NCI-H774 (cell line): ENCODE measurements around the gene ST6GALNAC6.

Source experiments
- DNase-seq: peaks from one replicate; lab custom pipeline; 2025; lab: John Stamatoyannopoulos, UW

ST6GALNAC6 gene

GRCh38 chr9:127916720-127917581 is 17.5 kb upstream of the ST6GALNAC6 start, which contains the start of gene ST6GALNAC4:
Gene ST6GALNAC4 (minus strand): TSS chr9:127917041. CDS start chr9:127916419, 622 bp downstream.
- peak; percentile 91 for DNase-seq

GRCh38 chr9:127915801-127916719 is 16.7 kb upstream of the ST6GALNAC6 start:
- peak; percentile 39 for DNase-seq

DNA sequence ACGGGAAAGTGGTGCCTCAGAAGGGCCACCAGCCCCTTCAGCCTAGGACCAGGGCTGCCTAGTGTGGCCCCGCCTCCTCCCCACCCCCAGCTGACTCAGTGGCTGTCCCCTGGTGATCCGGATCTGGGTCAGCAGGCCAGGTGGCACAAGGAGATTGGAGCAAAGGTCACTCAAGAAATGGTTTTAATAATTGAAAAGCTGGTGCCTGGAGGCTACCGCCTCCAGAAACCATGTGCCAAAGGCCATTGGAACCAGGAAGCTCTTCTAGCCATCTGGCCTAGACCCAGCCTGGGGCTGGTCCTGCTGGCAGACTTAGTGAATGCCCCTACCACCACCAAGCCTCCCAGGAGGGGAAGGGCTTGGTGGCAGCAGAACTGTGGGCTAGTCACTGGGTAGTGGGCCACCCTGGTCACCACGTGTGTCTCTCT is 15.9 kb upstream of the ST6GALNAC6 start:
- no peak for DNase-seq

DNA sequence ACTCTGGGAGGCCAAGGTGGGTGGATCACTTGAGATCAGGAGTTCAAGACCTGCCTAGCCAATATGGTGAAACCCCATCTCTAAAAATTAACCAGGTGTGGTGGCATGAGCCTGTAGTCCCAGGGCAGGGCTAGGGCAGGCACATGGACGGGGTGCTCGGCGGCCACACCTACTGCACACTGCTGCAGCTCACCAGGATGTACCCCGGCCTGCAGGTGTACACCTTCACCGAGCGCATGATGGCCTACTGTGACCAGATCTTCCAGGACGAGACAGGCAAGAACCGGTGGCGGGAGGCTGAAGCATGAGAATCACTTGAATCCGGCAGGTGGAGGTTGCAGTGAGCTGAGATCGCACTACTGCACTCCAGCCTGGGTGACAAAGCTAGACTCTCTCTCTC is 14.3 kb upstream of the ST6GALNAC6 start:
- DNase-seq, result no peak

DNA sequence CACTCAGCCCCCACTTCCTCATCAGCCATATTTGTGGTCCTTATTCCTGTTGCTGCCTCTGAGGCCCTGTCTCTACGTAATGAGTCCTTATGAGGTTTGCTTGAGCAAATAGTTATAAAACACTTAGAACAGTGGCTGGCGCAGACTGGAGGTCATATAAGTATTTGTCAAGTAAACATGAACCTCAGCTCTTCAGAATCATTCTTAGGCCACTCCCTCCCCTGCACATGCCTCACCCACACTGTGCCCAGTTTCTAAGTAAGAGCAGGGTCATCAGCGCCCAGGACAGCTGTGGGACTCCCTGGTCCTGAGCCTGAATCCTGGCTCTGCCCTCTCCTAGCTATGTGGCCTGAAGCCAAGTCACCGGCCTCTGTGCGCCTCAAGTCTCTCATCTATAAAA is 13.5 kb upstream of the ST6GALNAC6 start:
- DNase-seq, result peak; percentile 62

DNA sequence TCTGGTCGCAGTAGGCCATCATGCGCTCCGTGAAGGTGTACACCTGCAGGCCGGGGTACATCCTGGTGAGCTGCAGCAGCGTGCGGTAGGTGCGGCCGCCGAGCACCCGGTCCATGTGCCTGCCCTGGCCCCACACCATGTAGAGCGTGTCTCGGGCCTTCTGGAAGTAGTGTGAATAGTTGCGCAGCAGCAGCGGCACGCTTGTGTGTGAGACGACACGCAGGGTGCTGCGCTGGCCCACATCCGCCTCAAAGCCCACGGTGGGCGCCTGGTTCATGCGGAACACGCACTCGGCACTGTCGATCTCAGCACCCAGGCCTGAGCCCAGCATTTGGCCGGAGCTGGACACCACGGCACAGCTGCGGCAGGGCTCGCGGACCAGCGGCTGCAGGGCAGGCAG is 12.9 kb upstream of the ST6GALNAC6 start:
- DNase-seq, result no peak

- DNase-seq, result no peak
Measured at GRCh38 chr9:127910613-127911205, 11.3 kb upstream of the ST6GALNAC6 start.

GRCh38 chr9:127909839-127910273 is 10.5 kb upstream of the ST6GALNAC6 start:
- DNase-seq, result no peak

DNA sequence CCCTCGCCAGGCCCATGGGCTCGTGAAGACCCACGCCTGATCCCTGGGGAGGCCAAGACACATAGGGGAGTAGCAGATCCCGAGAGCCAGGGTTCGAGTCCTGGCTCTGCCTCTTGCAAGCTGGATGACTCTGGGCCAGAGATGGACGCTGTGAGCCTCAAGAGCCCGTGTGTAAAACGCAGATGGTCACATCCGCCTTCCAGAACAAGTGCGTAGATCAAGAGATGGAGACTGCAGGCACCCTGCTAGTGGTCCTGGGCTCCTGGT is 9.2 kb upstream of the ST6GALNAC6 start:
- no peak for DNase-seq

DNA sequence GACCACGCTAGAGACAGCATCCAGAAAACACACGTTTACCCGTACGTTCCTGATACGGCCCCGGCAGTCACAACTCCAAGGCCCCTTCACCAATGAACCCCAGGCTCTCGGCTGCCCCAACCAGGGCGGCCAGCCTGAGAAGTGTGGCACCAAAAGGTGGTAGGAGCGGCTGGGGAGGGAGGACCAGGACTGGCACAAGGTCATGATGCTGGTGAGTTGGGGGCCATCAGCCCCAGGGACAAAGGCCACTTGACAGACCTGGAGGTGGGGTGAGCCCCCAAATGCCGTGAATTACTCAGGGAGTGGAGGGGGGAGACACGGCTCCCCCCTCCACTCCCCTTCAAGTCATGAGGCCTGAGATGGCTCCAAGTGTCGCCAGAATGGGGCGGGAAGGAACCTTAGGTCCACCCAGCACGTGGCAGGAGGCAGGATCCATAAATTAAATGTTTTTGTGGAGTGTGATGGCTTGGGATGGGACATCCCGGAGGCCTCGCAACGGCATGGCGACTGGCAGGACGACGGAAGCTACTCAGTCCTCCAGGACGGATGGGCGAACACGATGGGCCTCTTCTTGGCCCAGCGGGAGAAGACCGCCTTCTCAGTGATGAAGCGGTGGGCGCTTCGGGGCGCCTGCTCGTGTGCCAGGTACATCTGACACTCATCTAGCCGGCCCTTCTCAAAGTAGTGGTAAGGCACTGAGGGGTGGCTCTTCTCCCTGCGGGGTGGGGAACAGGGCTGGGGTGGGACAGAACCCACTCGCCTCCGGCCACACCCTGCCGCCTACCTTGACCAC is 8.7 kb upstream of the ST6GALNAC6 start:
- no peak for DNase-seq

DNA sequence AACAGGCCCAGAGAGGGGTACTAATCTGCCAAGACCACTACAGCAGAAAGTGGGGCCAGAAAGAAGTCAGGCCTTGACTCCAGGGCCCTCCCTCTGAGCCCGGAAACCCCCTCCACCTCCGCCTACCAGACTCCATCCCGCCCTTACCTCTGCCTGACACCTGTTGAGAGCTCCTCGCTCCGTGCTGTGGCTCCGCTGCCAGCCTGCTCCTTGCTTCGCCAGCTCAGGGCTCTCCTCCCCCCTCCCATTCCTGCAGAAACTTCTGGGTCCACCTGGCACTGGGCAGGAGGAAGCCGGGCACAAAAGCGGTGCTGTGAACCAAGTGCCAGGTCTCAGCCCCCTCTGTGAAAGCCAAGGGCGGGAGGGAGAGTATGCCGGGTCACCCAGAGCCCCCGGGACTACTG is 6.4 kb upstream of the ST6GALNAC6 start:
- DNase-seq, result no peak

- DNase-seq, result no peak
Measured at GRCh38 chr9:127905004-127905728, 5.8 kb upstream of the ST6GALNAC6 start.

GRCh38 chr9:127904561-127905003 is 5.2 kb upstream of the ST6GALNAC6 start:
- DNase-seq, result no peak

DNA sequence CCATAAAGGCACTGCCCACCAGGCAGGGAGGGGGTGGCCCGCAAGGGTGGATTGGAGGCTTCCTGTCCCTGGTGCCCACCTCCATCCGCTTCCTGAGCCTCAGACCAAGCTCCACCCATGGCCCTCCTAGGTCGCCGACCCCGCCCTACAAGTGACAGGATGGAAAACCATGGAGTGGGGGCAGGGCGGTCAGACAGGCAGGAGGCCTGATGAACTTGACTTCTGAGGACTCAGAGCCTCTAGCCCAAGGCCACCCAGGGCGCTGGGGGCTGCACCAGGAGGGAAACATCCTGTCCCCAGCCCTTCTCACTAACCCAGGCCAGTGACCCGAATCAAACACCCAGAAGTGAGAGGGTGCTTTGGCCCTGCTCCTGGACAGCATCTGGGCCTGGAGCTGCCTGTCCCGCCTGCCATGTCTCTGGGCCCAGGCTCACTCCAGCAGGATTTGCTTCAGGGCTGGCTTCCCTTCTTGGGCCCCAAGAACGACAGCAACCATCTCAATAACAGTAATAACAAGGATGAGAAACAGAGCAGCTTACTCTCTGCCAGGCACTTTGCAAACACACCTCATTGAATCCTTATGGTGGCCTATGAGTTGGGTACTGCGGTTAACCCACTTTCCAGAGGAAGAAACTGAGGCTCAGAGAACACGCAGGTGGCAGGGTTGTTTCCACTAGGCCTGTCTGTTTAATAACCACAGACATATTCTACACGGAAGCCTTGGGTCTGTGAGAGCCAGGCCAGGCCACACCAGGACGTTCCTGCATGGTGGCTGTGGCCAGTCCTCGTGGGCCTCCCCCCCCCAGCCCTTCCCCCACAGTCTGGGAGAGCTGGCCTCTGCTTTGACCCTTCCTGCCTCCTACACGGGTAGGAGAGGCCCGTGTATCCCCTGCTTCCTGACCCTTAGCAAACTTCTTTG is 4.4 kb upstream of the ST6GALNAC6 start:
- DNase-seq, result no peak

- no peak for DNase-seq
Measured at GRCh38 chr9:127898433-127899127, 823 bp downstream of the ST6GALNAC6 start.

DNA sequence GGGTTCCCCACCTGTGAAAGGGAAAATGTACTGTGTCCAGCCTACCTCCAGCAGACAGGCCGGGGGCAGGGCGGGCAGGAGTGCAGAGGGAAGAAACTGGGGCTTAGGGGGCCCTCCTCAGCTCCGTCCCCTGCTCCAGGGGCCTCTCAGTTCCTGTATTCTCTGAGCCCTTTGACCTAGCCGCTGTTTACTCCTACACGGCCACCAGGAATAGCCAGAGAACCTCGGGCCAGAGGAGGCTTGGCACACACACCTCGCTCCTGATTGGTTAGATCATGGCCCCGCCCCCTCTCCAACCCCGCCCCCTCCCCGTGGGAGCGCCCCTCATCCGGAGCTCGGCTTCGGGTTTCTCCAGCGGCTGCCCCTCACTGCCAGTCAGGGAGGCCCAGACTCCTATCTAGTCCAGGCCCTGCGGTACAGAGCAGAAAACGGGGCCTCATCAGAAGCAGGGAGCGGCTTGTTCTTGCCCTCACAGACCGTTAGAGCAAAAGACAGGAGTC is 2.2 kb downstream of the ST6GALNAC6 start:
- no peak for DNase-seq

DNA sequence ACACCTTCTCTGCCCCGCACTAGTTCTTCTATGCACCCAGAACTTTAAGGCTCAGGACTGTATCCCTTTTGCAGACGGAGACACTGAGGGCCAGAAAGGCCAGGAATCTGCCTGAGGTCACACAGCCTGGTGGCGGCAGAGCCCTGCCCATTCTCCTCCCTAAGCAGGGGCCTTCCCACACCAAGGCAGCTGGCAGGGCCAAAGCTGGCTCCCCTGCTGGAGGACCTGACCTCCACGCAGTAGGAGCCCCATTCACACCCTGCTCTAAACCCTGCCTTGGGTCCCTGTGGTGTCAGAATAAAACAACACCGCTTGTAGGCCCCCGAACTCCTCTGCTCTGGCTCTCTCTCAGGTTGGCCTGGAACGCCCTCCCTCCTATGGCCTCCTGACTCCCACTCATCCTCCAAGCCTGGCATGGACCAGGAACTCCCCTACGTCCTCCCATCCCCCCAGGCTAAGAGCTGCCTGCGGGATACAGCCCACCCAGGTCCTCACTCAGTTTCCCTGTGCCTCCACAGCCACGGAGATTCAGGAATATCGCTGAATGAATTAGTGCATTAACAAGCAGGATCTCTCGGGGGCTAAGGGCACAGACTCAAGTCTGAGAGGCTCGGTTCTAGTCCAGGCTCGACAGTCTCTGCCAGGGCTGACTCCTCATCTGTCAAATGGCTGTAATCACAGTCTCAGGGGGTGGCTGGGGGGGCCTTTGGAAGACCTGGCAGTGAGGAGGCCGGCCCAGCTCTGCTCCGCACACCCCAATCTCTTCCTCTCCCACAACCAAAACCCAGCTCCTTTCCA is 2.8 kb downstream of the ST6GALNAC6 start:
- no peak for DNase-seq

GRCh38 chr9:127895811-127896210 is 3.6 kb downstream of the ST6GALNAC6 start:
- no peak for DNase-seq
